GM18868 (cell line): Measurements from ENCODE around the gene SPTLC3.

ENCODE experiments used
- ATAC-seq: cut with Tn5 transposase; IDR thresholded peaks from one replicate; pipeline ENCODE4 v1.9.1; 2021; ENCODE audit warnings: mild to moderate bottlenecking, moderate library complexity; ENCODE audit not compliant: unreplicated experiment

The SPTLC3 gene

GRCh38 chr20:13174402-13174801, 165.6 kb downstream of the SPTLC3 start:
- peak; percentile 98 for ATAC-seq

DNA sequence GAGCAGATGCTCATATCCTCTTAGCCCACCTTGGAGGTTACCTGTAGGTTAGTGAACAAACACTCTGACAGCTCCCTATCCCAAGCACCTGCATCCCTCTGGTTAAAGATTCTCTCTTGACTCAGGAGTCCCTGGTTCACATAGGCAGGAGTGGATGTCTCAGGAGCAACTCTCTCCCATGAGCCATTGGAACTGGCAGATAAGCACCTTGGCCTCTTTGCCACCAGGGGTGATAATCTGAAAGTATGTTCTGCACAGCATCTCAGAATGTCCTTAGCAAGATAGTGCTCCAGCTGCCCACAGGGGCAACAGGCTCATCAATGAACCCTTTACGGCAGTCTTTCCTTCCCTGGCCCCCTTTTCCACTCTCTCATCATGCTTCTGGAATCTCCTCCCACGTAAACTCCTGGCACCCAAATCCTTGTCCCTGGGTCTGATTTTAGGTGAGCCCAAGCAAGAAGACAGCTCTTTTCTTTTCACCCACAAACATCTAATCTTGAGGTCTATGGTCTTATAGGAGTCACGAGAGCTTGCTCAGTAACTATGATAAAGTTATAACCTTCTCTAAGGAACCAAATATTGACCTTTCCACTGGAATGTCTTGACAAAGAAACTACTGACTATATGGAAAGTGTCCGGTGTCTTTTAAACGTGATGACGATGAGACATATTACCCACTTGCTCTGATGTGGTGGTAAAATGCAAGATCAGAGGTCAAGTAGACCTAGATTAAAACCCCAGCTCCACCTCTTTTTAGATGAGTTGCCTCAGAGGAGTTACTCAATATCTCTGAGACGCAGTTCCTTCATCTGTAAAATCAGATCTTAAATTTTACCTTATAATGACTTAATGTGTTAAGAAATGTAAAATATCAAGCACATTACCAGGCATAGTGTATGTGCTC, 172.5 kb downstream of the SPTLC3 start:
- no peak for ATAC-seq

DNA sequence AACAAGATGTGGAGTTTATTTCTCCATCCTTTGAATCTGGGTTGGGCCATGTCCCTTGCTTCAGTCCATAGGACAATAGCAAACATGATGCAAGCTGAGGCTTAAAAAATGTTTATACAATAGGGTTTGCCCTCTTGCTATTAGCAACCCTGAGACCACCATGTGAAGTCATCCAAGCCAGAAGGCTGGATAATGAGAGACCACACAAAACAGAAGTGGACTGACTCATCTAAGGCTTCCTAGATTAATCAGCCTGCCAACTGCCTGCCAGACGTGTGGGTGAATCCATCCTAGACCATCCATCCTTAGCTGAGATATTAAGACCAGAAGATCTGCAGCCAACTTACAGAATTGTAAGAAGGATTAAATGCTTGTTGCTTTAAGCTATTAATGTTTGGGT, 174.2 kb downstream of the SPTLC3 start:
- peak; percentile 78 for ATAC-seq

DNA sequence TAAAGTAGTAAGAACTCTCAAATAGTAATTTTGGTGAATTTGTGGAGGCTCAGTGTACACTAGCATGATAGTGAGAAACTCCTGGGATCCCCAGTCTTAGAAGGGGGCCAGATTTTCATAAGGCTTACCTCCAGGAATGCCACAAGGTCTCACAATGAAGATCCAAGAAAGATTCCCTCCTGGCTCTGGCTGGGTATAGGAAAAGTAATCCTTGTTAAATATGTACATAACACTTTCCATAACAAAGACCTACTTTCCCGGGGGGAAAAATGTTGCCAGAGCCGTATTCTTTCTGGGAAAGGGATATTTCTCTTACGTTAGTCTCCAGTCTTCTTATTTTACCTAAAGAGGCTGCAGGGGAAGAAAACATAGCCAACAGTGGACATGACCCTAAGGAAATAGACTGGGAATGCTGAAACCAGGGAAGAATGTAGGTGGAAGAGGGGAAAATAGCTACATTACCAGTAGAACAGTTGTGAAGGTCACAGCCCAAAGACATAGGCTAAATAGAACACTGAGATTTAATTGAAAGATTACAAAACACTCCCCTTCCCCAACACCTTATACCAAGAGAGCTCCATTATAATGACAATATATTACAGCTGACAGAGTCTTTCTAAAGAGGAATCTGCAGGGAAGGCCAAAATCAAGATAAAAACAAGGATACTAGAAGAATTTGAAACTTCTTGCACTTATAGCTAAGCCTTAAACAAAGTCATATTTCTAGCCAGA, 177.4 kb downstream of the SPTLC3 start:
- no peak for ATAC-seq

GRCh38 chr20:13187899-13188298, 179.1 kb downstream of the SPTLC3 start:
- ATAC-seq = no peak

DNA sequence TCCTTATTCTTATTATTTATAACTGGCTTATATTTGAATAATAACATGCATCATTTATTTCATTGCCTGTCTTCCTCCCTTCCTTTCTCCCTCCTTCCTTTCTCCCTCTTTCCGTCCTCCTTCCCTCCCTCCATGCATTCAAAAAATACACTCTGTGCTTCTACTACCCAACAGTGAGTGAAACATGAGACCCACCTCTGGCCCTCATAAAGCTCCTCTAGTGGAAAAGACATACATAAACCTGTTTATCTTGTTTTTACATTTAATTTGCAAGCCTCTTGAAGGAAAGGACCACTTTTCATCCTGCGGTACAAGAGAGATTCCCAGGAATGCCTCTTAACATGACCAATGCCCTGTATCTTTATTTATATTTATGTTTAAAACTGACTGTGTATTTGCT, 190.5 kb downstream of the SPTLC3 start:
- no peak for ATAC-seq

GRCh38 chr20:13200767-13201500, 192.2 kb downstream of the SPTLC3 start:
- ATAC-seq = no peak

- ATAC-seq = no peak
These were observed 193.8 kb downstream of the SPTLC3 start for GRCh38 chr20:13202565-13202964.

DNA sequence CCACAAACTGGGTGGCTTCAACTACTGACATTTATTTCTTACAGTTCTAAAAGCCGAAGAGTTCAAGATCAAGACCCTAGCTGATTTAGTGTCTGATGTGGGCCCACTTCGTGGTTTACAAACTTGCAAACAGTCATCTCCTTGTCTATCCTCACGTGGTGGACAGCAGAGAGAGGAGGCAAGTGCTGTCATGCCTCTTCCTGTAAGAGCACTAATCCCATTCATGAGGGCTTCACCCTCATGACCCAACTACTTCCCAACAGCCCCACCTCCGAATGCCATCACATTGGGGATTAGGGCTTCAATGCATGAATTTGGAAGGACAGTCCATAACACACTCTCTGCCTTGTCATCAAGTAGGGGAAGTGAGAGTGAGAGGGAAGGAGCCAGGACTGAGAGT, 196.7 kb downstream of the SPTLC3 start:
- ATAC-seq = no peak

DNA sequence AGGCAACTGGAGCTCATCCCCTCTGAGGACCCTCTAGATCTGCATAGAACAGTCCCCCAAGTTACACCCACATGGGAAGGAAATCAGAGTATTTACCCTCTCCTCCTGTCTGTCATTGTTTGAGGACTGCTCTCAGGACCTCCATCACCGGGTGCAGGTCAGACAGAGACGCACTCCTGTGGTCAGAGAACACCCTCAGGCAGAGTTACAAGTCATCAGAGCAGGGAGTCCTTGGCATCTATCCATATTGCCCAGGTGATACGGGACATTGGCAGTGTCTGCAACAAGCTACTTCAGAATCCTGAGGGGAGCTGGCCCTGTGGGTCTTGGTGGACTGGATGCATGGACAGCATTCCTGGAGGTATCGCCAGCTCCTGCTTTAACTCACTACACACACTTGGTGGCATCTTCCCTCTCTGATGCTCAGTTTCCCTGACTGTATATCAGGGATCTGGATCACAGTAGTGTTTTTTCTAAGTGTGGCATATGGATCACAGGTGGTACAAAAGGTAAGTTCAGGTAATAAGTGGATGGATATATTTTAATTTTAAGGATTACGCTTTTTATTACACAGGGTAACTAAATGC, 197.2 kb downstream of the SPTLC3 start:
- no peak for ATAC-seq

DNA sequence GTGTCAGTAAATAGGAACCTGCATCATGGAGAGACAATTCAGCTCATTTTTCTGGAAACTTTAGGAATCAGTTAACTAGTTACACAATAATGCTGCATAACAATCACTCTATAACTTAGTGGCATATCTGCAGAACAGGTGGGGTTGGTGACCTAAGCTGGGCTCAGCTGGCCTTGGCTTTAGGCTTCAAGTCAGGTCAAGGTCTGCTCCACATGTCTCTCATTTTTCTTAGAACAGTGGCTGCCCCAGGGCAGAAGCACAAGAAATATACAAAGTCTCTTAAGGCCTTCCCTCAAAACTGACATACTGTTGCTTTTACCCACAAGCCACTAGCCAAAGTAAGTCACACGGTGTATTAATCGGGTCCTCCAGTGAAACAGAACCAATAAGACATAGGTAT, 198.2 kb downstream of the SPTLC3 start:
- no peak for ATAC-seq

DNA sequence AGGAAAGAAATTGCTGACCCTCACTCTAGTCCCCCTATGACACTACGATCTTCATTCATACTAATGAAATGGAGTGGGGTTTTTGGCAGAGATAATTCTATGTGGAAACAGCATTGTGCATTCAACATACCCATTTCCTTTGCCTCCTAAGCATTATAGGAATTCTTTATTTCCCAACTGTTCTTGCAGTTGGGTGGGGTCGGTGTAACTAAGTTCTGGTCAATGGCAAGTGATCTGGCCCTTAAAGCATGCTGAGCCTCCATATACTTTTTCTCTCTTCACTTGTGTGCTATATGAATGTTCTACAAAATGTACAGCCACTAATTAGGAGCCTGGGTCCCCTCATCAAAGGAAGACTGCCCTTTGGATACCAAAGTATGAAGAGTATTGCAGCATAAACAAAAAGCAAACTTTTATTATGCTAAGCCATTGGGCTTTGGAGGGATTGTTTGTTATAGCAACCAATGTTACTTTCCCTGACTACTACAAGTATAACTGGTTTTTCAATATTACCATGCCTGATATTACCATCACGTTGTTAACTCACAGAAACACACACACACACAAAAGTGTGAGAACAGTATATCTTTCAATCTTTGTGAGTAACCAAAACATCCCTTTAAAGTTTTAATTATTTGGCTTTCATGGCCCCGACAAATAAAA, 203.3 kb downstream of the SPTLC3 start:
- no peak for ATAC-seq

DNA sequence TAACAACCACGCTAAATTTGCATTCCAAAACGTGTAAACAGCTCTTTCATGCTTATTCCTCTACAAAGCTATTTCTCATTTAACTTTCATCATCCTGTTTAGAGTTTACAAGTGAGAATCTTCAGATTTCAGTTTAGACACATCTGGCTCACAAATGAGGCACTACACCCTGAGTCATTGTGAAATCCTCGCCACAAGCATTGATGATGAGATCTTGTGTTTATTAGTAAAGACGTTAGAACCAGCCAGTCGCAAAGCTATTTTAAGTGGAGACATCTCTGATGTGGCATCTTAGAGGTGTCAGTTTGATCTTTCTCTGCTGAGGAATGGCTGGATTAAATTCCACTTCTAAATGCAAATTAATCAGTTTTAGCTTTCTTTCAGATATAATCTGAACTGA, 204.0 kb downstream of the SPTLC3 start:
- no peak for ATAC-seq

DNA sequence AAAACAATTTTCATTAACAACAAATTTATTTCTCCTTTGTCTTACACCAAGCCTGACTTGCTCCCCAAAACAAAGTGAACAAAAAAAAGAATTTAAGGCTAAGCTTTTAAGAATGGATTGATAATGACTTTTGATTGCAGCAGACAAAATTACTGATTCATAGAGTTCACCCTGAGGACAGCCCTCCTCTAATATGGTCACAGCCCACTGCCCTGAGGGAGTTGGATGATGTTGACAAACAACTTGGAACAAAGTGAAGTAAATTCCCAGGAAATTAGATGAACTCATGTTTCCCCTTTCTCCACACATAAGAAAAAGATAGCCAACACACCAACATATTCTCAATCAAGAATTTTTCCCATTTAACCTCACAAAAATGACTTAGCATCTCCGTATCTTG, 204.6 kb downstream of the SPTLC3 start:
- no peak for ATAC-seq

DNA sequence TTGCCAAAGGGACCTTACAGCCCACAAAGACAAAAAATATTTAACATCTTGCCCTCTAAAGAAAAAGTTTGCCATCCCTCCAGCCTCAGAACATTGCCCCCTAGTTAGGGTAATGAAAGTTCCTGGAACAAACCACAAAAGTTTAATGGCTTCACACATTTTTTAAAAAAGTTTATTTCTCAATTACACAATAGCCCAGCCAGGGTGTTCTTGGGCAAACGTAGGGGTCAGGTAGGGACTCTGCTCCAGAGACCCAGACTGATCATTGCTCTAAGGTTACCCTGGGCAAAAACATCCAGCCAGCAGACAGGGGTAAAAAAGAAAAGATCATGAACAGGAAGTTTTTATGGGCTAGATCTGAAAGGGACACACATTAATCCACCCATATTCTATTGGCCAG, 207.8 kb downstream of the SPTLC3 start:
- ATAC-seq = no peak
